Activated CD4-positive, CD25-positive, alpha-beta regulatory T cell treated with anti-CD3 and anti-CD28 coated beads, Interleukin-2, amount 50 U/mL, for 16 hours (primary cell): Measurements from ENCODE around the gene AMD1.

Experiments
- DNase-seq: peaks from one replicate; pipeline ENCODE4 v3.0.0-alpha.2; 2020; ENCODE audit warnings: low read depth, low spot score

Gene AMD1

DNA sequence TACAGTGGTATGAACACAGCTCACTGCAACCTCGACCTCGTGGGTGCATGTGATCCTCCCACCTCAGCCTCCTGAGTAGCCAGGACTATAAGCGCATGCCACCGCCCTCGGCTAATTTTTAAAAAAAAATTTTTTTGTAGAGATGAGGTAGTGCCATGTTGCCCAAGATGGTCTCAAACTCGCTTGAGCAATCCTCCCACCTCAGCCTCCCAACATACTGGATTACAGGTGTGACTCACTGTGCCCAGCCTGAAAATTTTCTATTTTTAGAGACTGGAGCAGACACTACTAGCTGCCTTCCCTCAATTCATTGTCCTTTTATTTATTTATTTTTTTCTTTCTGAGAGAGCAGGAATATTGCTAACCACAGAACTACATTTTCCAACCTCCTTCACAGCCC, 63.6 kb downstream of the AMD1 start:
- no peak for DNase-seq

DNA sequence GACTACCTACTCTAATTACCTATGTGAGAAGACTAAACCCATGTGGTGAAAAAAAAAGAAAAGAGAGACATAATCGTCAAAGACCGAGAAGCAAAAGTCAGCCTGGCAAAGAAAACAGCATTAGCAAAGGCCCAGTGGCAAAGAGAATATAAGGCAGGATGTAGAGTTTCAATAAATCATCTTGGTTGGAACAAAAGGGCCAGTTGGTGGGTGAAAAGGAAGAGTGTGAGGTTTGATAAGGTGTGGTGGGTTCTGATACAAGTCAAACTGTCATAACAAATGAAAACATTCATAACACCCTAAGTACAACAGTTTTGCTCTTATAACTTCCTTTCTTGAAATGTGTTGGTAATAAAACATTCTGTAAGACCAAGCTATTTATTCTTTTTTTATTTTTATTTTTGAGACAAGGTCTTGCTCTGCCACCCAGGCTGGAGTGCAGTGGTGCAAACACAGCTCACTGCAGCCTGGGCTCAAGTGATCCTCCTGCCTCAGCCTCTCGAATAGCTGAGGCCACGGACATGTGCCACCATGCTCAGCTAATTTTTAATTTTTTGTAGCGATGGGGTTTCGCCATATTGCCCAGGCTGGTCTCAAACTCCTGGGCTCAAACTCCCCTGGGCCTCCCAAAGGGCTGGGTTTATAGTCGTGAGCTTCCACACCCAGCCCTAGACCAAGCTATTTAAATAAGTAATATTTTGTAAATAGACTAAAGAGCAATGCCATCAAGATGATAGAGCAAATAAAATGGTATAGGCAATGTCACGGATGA, 65.0 kb downstream of the AMD1 start:
- no peak for DNase-seq

GRCh38 chr6:110944681-110945151, 70.1 kb downstream of the AMD1 start:
- peak; percentile 14 for DNase-seq
